ENCODE data around the gene TRIM46.

DNA sequence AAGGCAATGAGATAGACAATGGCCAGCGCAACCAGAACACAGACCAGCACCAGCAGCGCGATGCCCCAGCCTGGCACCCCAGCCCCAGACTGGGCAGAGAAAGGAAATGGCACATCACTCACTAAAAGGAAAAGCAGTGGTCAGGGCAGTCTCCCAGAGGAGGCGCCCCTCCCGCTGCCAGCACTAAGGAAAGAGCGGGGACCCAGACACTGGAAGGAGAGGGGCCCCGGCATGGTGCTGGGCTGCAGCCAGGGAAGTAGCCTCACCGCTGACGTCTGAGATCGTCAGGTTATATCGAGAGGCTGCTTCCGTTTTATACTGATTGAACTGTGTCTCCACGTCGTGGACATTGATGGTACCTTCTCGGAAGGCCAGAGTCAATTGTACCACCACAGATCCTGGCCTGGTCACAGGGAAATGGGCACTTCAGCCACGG is 13.8 kb downstream of the TRIM46 start:
- TF ChIP-seq POLR2A (IDR thresholded peaks at IDR 0.05; ENCODE audit: low read depth, low read length) (no peak), POLR2AphosphoS5 (IDR thresholded peaks at IDR 0.05; ENCODE audit: low read depth, low read length) (no peak), POU2F2 (IDR thresholded peaks at IDR 0.05; ENCODE audit: low read depth, low read length) (no peak), TAF1 (IDR thresholded peaks at IDR 0.05; ENCODE audit: low read depth, low read length) (no peak)

Data from GM12891 (cell line).